ENCODE results near the gene POFUT2. TPM values are rescaled to one million over a fixed set of nuclear protein-coding genes. Genes with fewer than 3 reads are reported as not detected.

POFUT2 gene
- total RNA-seq, 3 donors from 2014 or later, result 26.4 to 38.0 (median 29.8) TPM

DNA sequence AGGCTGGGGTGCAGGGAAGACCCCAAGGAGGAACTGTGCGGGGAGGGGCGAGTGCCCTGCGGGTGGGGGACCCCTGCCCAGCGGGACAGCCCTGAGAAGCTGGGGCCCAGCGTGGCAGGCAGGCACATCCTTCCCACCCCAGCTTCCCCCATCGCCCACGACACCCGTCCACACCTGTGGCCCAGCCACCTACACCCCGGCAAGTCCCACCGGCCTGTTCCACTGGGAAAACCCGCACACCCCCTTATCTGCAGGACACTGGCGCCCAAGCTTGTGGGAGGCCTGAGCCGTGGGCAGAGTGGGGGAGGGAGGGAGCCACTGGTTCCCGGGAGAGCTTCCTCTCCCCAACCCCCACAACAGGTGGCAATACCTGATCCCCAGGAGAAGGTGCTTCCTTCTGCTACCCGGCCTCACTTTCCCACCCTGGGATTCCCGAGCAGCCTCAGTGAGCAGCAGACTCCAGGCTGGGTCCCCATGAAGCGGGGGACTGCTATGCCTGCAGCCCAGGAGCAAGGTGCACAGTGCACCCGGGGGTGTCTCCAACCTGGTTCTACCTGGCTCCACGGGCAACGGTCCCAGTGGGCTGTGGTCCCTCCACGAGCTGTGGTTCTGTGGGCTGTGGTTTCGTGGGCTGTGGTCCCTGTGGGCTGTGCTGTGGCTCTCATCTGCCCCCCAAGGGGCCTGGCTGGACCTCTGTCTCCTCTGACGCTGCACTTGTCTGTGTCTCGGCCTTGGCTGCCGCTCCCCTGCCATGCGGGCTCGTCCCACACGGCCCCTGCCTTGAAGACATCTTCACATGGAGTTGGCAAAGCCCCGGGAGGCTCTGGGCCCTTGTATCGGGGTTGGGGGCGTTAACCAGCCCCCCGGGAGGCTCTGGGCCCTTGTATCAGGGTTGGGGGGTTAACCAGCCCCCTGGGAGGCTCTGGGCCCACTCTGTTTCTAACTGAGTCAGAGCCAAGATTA lies 37.8 kb upstream of the POFUT2 start:
- no peaks in the 10 kb centered on the region for H3K36me3 ChIP-seq (ENCODE audit: low read depth)
- intact Hi-C loops (cut with DNase I, micrococcal nuclease), result no loop called here
- no peak overlapping the region for H3K4me3 ChIP-seq
- TF ChIP-seq, protein P1, sequence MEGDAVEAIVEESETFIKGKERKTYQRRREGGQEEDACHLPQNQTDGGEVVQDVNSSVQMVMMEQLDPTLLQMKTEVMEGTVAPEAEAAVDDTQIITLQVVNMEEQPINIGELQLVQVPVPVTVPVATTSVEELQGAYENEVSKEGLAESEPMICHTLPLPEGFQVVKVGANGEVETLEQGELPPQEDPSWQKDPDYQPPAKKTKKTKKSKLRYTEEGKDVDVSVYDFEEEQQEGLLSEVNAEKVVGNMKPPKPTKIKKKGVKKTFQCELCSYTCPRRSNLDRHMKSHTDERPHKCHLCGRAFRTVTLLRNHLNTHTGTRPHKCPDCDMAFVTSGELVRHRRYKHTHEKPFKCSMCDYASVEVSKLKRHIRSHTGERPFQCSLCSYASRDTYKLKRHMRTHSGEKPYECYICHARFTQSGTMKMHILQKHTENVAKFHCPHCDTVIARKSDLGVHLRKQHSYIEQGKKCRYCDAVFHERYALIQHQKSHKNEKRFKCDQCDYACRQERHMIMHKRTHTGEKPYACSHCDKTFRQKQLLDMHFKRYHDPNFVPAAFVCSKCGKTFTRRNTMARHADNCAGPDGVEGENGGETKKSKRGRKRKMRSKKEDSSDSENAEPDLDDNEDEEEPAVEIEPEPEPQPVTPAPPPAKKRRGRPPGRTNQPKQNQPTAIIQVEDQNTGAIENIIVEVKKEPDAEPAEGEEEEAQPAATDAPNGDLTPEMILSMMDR (IDR thresholded peaks at IDR 0.05), result no peak
- ATAC-seq (no peak), DNase-seq (peak in 1 of 3 donors; percentile 20)
- H3K9me3 ChIP-seq, result no peaks in the 10 kb centered on the region
- peaks cover 10% of the 10 kb centered on the region for H3K4me1 ChIP-seq (ENCODE audit: low read depth)

DNA sequence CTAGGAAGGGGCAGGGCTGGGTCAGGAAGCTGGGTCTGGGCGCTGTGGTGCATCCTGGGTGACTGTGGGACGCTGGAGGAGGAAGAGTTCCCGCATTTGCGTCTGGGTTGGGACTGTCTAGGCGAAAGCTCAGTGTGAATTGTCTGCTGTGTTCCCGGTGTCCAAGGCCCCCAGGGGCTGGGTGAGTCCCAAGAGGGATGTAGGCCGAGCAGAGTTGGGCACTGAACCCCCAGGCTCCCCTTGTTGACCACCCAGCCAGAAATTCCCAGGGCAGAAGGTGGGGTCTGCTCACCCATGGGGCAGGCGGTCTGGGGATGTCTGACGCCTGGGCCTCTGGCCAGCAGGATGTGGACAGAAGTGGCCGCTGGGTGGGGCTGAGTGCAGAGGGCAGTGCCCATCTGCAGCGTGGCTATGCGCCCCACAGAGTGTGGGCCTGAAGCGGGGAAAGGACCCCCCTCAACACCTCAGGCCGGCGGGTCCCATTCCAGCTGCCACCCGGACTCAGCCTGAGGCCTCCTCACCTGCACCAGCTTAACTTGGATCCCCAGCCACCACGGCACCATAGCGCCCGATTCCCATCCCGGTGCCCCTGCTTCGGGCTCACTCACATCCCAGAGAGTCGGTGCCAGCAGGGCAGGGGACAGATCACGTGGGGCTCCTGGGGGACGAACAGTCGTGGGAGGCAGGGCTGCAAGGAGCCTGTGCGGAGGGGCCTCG lies 37.0 kb upstream of the POFUT2 start:
- H3K9me3 ChIP-seq, result no peaks in the 10 kb centered on the region
- H3K4me3 ChIP-seq, result no peak overlapping the region
- no peak for ATAC-seq
- DNase-seq, result peak in 1 of 3 donors; percentile 16
- TF ChIP-seq, protein P1 (IDR thresholded peaks at IDR 0.05), result no peak
- intact Hi-C loops (cut with DNase I, micrococcal nuclease), result no loop called here
- no peaks in the 10 kb centered on the region for H3K36me3 ChIP-seq (ENCODE audit: low read depth)
- H3K4me1 ChIP-seq (ENCODE audit: low read depth), result peaks cover 4% of the 10 kb centered on the region

DNA sequence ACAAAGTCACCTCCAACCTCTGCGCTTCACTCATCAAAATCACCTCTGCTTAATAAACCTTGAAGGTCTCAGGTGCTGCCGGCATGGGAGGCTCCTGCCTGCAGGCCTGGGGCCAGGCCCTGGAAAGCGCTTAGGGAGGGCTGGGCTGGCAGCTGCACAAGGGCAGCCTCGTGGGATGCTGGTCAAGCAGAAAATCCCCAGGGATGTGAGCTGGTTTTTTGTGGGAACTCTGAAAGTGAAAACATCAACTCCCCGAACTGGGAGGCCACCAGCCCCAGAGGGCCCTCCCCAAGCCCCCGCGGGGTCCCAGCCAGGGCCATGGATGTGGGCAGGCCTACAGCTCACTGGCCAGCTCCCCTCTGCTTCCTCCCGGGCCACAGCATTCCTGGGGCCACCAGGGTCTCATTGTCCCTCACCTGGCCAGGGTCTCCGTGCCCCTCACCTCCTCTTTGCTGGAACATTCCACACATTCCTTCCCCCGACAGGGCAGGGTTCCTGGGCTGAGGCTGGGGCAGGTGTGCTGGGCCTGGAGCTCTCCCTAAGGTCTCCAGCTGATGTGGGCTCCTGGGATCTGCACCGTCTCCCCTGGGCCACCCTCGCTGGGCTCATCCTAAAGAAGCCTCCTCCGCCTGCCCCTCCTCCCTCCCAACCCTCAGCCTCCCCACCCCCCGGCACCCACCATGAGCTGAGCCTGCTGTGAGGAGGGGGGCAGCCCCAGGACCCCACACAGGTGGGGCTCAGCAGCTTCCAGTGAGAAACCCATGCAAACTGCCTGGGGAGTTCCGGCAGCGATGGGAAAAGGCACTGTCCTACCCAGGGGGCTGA lies 36.0 kb upstream of the POFUT2 start:
- intact Hi-C loops (cut with DNase I, micrococcal nuclease), result no loop called here
- peak in 1 of 3 donors; percentile 25 for DNase-seq
- Histone ChIP-seq H3K4me3 (no peak overlapping the region), H3K36me3 (ENCODE audit: low read depth) (no peaks in the 10 kb centered on the region), H3K4me1 (ENCODE audit: low read depth) (no peaks in the 10 kb centered on the region), H3K9me3 (no peaks in the 10 kb centered on the region)
- TF ChIP-seq, protein P1 (IDR thresholded peaks at IDR 0.05), result no peak
- ATAC-seq, result no peak

DNA sequence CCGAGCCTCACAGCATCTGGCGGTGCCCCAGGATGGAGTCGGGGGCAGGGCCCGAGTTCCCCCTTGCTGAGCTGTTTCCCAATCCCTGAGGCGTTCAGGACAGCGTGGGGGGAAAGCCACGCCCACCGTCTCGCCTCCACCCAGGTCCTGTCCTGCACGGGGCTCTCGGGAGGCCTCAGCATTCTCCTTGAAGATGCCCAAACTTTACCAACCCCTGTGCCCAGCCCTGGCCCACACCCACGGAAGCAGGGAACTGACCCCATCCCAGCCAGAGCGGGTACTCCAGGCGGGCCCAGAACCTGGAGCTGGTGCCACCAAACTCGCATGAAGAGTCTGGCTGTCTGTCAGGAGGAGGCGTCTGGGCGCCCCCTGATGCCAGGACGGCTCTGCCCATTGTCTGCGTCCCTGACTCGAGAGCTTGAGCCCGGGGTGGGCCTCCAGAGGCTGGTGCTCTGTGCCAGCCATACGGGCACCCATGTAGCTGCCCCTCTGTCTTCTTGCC lies 35.3 kb upstream of the POFUT2 start:
- ATAC-seq (no peak), DNase-seq (peak in 1 of 3 donors; percentile 58)
- intact Hi-C loops (cut with DNase I, micrococcal nuclease), result no loop called here
- TF ChIP-seq, protein P1 (IDR thresholded peaks at IDR 0.05), result no peak
- Histone ChIP-seq H3K9me3 (no peaks in the 10 kb centered on the region), H3K4me3 (no peak overlapping the region), H3K4me1 (ENCODE audit: low read depth) (no peaks in the 10 kb centered on the region), H3K36me3 (ENCODE audit: low read depth) (no peaks in the 10 kb centered on the region)
